GM12874 (cell line): ENCODE results near the gene PRELID1.

ENCODE experiments used
- TF ChIP-seq, protein P1 (sequence below): IDR thresholded peaks from 2 replicates; pipeline ENCODE4 v1.5.1; 2011; ENCODE audit warnings: low read depth, mild to moderate bottlenecking, control low read depth, low read length, moderate library complexity; ENCODE audit not compliant: insufficient read depth

PRELID1 gene

DNA sequence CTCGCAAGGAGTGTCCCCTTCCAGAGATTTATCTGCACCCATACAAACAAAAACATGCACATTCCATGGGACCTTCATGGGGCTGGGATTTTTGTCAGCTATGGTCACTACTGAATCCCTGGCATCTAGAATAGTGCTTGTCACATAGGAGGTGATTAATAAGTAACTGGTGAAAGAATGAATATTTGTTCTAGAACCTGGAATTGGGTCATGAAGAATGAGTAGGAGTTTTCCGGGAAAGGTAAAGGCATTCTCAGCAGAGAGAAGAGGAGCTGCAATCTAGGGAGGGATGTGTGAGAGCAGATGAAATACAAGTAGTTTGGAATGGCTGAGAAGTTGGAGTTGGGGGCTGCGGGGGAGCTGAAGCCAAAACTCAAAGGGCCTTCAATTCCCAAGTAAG, 50.7 kb downstream of the PRELID1 start:
- TF ChIP-seq, protein P1, sequence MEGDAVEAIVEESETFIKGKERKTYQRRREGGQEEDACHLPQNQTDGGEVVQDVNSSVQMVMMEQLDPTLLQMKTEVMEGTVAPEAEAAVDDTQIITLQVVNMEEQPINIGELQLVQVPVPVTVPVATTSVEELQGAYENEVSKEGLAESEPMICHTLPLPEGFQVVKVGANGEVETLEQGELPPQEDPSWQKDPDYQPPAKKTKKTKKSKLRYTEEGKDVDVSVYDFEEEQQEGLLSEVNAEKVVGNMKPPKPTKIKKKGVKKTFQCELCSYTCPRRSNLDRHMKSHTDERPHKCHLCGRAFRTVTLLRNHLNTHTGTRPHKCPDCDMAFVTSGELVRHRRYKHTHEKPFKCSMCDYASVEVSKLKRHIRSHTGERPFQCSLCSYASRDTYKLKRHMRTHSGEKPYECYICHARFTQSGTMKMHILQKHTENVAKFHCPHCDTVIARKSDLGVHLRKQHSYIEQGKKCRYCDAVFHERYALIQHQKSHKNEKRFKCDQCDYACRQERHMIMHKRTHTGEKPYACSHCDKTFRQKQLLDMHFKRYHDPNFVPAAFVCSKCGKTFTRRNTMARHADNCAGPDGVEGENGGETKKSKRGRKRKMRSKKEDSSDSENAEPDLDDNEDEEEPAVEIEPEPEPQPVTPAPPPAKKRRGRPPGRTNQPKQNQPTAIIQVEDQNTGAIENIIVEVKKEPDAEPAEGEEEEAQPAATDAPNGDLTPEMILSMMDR: no peak

DNA sequence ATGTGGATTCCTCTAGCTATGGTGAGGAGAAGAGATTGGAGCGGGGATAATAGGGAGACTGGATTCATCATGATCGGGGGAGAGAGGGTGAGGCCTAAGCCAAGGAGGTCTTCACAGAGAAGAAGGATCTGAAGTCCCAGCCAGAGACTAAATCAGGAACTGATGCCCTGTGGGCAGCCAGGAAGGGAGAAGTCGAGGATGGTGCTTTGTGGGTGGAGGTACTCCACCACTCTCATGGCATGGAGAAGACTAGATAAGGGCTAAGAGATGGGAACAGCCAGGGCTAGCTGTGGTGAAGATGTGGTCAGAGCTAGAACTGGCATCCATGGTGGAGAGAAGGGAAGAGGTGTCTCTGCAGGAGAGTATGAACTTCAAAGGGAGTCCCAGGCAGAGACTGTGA, 51.1 kb downstream of the PRELID1 start:
- TF ChIP-seq, protein P1: no peak

DNA sequence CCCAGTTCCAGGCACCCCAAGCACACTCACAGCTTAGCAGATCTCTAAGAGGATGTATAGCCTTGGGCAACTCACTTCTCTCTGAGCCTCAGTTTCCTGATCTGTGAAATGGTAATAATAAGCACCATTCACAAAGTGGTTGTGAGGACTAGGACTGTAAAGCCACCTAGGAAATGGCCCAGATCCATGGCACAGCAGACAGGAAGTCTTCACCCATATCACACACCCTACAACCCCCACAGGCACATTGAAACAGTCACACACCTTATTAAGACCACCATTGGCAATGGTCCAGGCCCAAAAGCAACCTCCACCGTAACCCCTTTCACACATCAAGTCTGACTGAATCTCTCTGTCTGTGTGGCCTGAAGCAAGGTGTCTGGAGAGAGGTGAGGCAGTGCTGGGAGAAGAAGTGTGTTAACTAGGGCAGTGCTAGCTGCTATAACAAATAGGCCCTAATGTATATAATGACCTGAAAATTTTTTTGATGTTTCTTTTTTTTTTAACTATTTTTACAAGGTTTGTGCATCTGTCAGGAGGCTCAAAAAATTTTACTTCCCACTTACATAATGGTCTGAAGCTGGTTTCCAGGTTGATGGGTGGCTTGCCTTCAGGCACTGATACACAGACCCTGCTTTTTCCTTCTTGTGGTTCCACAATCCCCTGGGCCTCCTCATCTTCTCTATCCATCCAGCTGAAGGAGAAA, 51.7 kb downstream of the PRELID1 start:
- TF ChIP-seq, protein P1: no peak

DNA sequence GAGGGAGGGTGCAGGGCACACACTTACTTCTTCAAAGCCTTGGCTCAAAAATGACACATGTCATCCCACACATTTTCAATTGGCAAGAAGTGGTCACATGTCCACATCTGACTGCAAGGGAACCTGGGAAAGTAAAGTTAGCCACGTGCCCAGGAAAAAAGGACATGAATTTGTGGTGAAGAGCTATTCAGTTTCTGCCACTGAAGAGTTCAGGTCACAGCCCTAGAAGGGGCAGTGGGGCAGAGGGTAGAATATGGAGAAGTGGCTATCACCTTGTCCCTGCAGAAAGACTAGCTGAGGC, 52.2 kb downstream of the PRELID1 start:
- TF ChIP-seq, protein P1: no peak
